Measurements from ENCODE around the gene MTMR10. TPM values are rescaled to one million over a fixed set of nuclear protein-coding genes. Genes with fewer than 3 reads are reported as not detected.

MTMR10 gene
- 15.6 and 16.8 TPM in 2 replicates for total RNA-seq (2014; rRNA removed; shearing (Covaris generic))

DNA sequence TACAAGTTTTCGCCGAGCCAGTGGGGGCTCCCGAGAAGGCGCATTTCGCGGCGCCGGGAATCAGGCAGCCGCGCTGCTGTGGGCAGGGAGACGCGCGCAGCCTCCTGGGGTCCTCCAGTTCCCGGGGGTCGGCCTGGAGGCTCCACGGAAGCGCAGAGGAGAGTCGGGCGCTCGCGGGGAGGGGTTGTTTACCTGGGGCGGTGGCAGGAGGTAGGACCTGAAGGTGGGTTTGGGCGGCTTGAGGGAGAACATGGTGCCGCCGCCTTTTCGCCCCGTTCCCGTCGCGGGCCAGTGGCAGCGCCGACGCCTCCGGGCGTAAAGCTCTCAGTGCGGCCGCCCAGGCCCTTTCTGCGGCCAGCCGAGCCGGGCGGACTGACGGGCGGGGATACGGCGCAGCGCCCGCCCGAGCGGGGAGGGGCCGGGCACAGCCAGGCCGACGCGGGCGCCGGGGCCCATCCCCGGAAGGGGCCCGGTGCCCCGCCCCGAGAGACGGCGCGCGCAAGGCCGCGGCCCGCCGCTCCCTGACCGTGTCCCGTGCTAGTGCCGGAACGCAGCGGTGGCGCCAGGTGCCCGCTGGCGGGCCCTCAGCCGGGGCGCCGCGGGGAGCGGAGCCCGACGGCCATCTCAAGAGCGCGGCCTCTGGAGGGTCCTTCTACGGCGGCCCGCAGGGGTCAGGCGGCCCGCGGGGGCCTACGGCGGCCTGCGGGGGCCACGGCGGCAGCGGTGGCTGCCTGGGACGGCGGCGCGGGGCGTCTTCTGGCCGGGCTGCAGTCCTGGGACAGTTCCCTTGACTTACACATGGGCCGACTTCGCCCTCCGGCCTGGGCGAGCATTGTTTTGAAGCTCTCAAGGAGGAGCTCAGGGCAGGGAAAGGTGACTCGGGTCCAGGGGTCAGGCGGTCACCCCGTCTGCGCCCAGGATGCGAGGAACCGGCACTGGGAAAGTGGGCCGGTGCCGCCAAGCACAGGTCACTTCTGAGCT is at the start of gene MTMR10:
Gene MTMR10 (minus strand): TSS at position 374 of the 981 bp plus-strand sequence. CDS start 122 bp downstream, at position 252.

DNA sequence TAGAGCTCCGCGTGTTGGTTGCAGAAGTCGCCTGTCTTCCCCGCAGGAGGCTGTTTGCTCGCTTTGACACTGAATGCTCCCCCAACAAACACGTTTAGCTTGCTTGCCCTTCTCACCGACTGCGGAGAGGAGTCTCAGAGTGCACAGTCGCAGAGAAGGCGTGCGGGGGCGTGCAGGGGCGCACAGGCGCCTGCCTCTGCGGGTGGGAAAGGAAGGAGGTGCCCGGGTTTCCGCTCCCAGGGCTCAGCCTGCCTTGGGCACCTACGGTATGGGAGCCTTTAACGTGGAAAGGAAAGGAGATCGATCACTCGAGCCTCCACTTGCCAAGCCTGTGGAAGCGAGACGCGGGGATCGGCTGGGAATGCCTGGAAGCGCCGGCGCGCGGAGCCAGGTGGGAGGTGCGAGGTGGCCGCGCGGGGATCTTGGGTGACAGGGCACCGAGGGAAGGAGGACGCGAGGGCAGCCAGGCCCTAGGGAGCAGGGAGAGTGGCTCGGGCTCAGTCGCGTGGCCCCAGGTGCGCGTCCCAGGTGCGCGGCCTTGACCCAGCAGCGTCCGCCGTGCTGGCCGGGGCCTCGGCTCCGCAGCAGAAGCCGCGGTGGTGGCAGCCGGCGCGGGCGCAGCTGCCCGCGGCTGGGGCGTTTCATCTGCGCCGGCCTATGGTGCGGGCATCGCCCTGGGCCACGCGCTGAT is 87.8 kb downstream of the MTMR10 start, which contains the start of gene FAN1:
Gene FAN1 (plus strand): TSS at position 419 of the 691 bp plus-strand sequence. CDS start 749 bp downstream, outside the sequence.

Small RNA genes lying within 50 kb of the gene (small RNA-seq; reads per million reads assigned to genes)
- not detected for gene RNU6-466P

Other genes starting within 250 kb of the MTMR10 start
- 14.0 and 20.5 TPM in 2 replicates for gene FAN1, start 87.7 kb downstream of the MTMR10 start, total RNA-seq (2014; rRNA removed; shearing (Covaris generic))
- not detected in 2 replicates for gene TRPM1, start 110.1 kb upstream of the MTMR10 start, total RNA-seq (2014; rRNA removed; shearing (Covaris generic))

Data from A375 (cell line).